Uterus (tissue), 4 donors: ENCODE measurements around the gene TAF1B. TPM values are rescaled to one million over a fixed set of nuclear protein-coding genes. Genes with fewer than 3 reads are reported as not detected.

ENCODE experiments used
- DNase-seq, 2 donors: peaks; one replicate each; pipeline ENCODE4 v3.0.0-alpha.2; 2019 to 2020
- H3K27ac ChIP-seq, 2 donors: fragments of 200-600 bp; sonication (generic); 1 replicate in 1 of 2; 2 replicates in 1 of 2; pipeline ENCODE4 v1.5.1; 2016 to 2018
- H3K27me3 ChIP-seq, 2 donors: fragments of 200-600 bp; sonication (generic); one replicate each; pipeline ENCODE4 v1.5.1; 2018 to 2019; ENCODE audit warnings: control low read depth in 1 of 2
- H3K36me3 ChIP-seq, 2 donors: fragments of 200-600 bp; sonication (generic); one replicate each; pipeline ENCODE4 v1.5.1; 2019; ENCODE audit warnings: control low read depth in 1 of 2
- H3K4me1 ChIP-seq, 2 donors: fragments of 200-600 bp; sonication (generic); one replicate each; pipeline ENCODE4 v1.5.1; 2018 to 2019; ENCODE audit warnings: control low read depth in 1 of 2
- H3K4me3 ChIP-seq, 2 donors: fragments of 200-600 bp; sonication (generic); 1 replicate in 1 of 2; 2 replicates in 1 of 2; pipeline ENCODE4 v1.5.1; 2018 to 2019; ENCODE audit warnings: mild to moderate bottlenecking in 1 of 2
- H3K9me3 ChIP-seq, 2 donors: fragments of 200-600 bp; sonication (generic); one replicate each; pipeline ENCODE4 v1.5.1; 2019; ENCODE audit warnings: control low read depth in 1 of 2
- POLR2A ChIP-seq, 2 donors: fragments of 450-650 bp; IDR thresholded peaks; one replicate each; pipeline ENCODE4 v1.6.1; 2016; ENCODE audit warnings: antibody characterized with exemption in 2 of 2, mild to moderate bottlenecking in 1 of 2, moderate library complexity in 1 of 2
- intact Hi-C: fragments of 100-400 bp; cut with DNase I; formaldehyde crosslinking; loops from one replicate; pipeline ENCODE4 v1.15.1; 2023; ENCODE audit warnings: low total_unique reads
- total RNA-seq, 4 donors: library from RNA; depleted of rRNA in 3 of 4; stranded (reverse); fragments of >200 nt in 3 of 4; gene quantifications; one replicate each; pipeline versions ENCODE4 v1.1.0 to v1.2.4, GENCODE V29; 2014 to 2023
- TF ChIP-seq, protein P1 (sequence below), 4 experiments: fragments of 200-600 bp in 2 of 4; fragments of 450-650 bp in 2 of 4; sonication (generic) in 2 of 4; IDR thresholded peaks; one replicate each; pipeline ENCODE4 v1.5.1; 2016 to 2019; ENCODE audit warnings: antibody characterized with exemption in 4 of 4, mild to moderate bottlenecking in 2 of 4, moderate library complexity in 1 of 4
- donor health status: DM: yes; HTN: yes; CAD: no.

Gene TAF1B
- total RNA-seq, 4 donors from 2014 or later = 5.1 to 53.6 (median 19.0) TPM

DNA sequence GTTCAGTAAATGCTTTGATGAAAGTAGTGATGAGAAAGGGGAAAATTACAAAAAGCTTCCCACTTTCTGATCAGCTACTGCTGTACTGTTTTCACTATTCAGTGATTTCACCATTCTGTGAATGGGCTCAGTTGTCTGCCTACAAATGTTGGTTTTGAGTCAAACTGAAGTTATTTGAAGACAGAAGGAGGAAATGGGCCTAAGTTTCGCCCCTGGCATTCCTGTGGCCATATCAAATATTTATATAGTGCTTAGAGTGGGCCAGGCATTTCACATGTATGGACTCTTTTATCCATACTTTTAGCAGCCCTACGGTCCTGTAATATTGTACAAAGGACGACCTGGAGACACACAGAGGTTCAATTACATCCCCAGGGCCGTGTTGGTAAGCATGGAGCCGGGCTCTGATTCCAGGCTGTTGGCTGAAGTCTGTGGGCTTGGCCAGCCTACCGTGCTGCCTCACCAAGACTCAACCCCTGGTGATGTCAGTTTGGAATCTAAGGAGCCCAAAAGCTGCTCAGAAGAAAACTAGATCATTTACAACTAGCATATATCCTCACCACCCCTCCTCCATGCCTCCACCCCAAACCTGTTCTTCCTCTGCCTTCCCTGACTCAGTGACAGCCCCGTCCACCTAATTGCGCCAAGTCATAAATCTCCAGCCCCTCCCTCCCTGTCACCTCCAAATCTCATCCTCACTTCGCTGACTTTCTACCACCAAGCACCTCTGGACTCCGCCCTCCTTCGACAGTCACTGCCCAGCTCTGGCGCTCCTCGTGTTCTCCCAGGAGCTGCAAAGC is 98.1 kb downstream of the TAF1B start:
- intact Hi-C loops = no loop called here
- H3K36me3 ChIP-seq = no peaks in the 10 kb centered on the region
- no peaks in the 10 kb centered on the region for H3K4me1 ChIP-seq
- TF ChIP-seq, protein P1, sequence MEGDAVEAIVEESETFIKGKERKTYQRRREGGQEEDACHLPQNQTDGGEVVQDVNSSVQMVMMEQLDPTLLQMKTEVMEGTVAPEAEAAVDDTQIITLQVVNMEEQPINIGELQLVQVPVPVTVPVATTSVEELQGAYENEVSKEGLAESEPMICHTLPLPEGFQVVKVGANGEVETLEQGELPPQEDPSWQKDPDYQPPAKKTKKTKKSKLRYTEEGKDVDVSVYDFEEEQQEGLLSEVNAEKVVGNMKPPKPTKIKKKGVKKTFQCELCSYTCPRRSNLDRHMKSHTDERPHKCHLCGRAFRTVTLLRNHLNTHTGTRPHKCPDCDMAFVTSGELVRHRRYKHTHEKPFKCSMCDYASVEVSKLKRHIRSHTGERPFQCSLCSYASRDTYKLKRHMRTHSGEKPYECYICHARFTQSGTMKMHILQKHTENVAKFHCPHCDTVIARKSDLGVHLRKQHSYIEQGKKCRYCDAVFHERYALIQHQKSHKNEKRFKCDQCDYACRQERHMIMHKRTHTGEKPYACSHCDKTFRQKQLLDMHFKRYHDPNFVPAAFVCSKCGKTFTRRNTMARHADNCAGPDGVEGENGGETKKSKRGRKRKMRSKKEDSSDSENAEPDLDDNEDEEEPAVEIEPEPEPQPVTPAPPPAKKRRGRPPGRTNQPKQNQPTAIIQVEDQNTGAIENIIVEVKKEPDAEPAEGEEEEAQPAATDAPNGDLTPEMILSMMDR (IDR thresholded peaks at IDR 0.05) = no peak
- TF ChIP-seq POLR2A (IDR thresholded peaks at IDR 0.05) = no peak
- H3K4me3 ChIP-seq = no peak overlapping the region
- no peak for DNase-seq
- no peaks in the 10 kb centered on the region for H3K27me3 ChIP-seq
- H3K9me3 ChIP-seq = no peaks in the 10 kb centered on the region
- H3K27ac ChIP-seq = no peak overlapping the region

DNA sequence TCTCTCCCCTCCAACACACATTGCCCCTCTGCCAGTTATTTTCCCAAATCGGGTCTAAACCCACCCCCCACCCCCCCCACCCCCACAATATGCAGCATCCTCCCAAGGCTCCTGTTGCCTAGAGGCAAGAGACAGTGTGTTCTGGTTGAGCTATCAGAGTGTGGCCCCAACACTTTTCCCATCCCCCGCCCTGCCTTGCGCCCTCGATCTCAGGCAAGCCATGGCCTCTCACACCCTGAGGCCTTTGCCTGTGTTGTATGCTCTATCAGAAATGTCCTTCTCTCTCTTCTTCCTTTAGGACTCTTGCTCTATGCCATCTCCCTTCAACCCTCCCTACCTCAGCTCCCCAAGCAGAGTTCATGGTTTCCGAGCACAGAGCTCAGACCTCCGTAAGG is 98.7 kb downstream of the TAF1B start:
- TF ChIP-seq, protein P1 (IDR thresholded peaks at IDR 0.05) = no peak
- TF ChIP-seq POLR2A (IDR thresholded peaks at IDR 0.05) = no peak

DNA sequence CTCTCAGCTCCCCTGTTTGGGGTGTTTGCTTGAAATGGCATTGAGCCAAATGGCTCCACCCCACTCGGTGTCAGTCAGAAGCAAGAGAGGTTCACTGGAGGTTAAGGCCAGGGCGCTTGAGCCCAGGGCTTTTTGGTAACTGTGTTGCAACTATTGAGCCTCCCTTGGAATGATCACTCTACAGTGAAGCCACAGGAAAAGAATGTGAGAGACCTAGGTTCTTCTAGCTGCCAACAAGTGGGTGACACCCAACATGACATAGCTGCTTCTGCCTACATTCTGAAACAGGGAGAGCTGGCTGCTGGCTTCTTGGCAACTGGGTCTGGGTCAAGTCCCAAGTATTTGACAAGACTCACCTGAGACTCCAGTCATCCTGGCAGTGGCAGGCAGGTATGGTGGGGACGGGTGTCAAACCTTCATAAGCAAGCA is 101.1 kb downstream of the TAF1B start:
- DNase-seq = no peak
- Histone ChIP-seq H3K4me3 (no peak overlapping the region), H3K36me3 (no peaks in the 10 kb centered on the region), H3K27ac (no peak overlapping the region), H3K27me3 (no peaks in the 10 kb centered on the region), H3K4me1 (no peaks in the 10 kb centered on the region), H3K9me3 (no peaks in the 10 kb centered on the region)
- TF ChIP-seq POLR2A (IDR thresholded peaks at IDR 0.05) = no peak
- TF ChIP-seq, protein P1 (IDR thresholded peaks at IDR 0.05) = no peak
- intact Hi-C loops = no loop called here

More for the DNA sequence above, 98.7 kb downstream of the TAF1B start:
- no peak overlapping the region for H3K4me3 ChIP-seq
- H3K27me3 ChIP-seq = no peaks in the 10 kb centered on the region
- intact Hi-C loops = no loop called here
- H3K4me1 ChIP-seq = no peaks in the 10 kb centered on the region
- no peak for DNase-seq
- H3K9me3 ChIP-seq = no peaks in the 10 kb centered on the region
- H3K27ac ChIP-seq = no peak overlapping the region
- H3K36me3 ChIP-seq = no peaks in the 10 kb centered on the region

GRCh38 chr2:9945596-9945995 is 102.3 kb downstream of the TAF1B start:
- H3K4me1 ChIP-seq = no peaks in the 10 kb centered on the region
- no peak overlapping the region for H3K27ac ChIP-seq
- no peaks in the 10 kb centered on the region for H3K36me3 ChIP-seq
- TF ChIP-seq POLR2A (IDR thresholded peaks at IDR 0.05) = no peak
- TF ChIP-seq, protein P1 (IDR thresholded peaks at IDR 0.05) = no peak
- intact Hi-C loops = no loop called here
- no peaks in the 10 kb centered on the region for H3K9me3 ChIP-seq
- no peaks in the 10 kb centered on the region for H3K27me3 ChIP-seq
- H3K4me3 ChIP-seq = no peak overlapping the region
- DNase-seq = no peak

DNA sequence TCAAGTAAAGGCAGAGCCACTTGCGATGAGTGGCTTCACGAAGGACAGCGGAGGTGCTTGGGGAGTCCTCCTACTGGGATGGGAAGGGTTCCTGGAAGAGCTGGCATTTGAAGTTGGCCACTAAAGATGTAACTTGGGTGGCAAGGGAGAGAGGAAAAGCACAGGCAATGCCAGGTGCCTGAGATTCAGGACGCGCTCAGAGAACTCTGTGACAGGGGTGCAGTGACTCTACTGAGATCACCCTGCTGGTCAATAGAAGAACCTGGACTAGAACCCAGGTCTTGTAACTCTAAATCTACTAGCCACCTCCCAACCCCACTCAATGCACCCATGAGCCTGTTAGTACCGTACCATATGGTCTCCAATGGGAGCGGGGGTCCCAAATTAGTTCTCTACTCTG is 102.8 kb downstream of the TAF1B start:
- Histone ChIP-seq H3K4me1 (no peaks in the 10 kb centered on the region), H3K36me3 (no peaks in the 10 kb centered on the region), H3K4me3 (no peak overlapping the region), H3K27ac (no peak overlapping the region), H3K27me3 (no peaks in the 10 kb centered on the region), H3K9me3 (no peaks in the 10 kb centered on the region)
- no peak for DNase-seq
- intact Hi-C loops = no loop called here
- TF ChIP-seq, protein P1 (IDR thresholded peaks at IDR 0.05) = no peak
- no peak for TF ChIP-seq POLR2A (IDR thresholded peaks at IDR 0.05)
